ENCODE results near the gene CHN2. TPM values are rescaled to one million over a fixed set of nuclear protein-coding genes. Genes with fewer than 3 reads are reported as not detected.

The CHN2 gene
- total RNA-seq, 2 donors from 2014 or later, result 0.59 TPM; not detected in 1

DNA sequence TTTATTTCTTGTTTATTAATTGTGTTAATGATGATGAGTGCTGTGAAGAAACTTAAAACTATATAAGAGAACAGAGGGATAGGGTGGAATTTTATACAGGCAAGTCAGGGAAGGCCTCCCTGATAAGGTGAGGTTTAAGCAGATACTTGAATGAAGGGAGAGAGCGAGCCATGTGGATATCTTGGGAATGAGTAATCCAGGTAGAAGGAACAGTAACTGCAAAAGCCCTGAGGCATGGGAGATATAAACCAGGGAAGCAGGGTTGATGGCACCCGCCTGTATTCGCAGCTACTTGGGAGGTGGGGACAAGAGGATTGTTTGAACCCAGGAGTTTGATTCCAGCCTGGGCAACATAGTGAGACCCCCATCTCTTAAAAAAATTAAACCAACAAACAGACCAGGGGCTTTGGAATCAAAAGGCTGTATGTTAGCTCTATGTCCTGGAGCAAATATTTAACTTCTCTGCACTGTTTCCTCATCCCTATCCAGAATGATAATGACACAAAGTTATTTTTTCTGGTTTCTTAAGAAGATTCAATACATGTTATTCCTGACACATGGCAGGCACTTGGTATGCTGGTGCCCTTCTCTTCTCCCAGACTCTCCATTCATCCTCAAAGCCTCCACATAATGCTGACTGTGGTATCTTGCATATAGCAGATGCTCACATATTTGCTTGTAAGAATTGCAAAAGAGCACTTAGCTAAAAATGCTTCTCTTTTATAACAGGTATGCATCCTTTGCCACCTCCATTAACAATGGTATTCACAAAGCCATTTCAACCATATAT lies 169.3 kb downstream of the CHN2 start:
- H3K36me3 Mint-ChIP-seq, result no peaks in the 10 kb centered on the region
- DNase-seq (ENCODE audit: low spot score in 2 of 2) (no peak), ATAC-seq (no peak)
- no peaks in the 10 kb centered on the region for H3K9me3 Mint-ChIP-seq
- H3K27ac Mint-ChIP-seq, result no peak overlapping the region

DNA sequence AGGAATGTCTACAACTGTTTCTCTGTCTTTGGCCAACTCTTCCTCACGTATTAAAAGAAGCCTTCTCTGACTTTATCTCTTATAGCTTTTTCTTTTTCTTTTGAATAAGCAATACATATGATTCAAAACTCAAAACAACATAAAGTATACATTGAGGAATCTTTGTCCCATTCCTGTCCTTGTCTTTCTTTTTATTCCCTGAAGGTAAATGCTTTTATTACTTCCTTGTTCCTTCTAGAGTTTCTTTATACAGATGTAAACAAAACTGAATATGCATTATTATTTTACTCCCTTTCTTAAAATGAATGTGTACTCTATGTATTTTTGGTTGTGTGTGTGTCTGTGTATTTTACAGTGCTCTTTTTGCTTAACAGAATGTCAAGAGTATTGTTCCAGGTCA lies 170.1 kb downstream of the CHN2 start:
- ATAC-seq (no peak), DNase-seq (ENCODE audit: low spot score in 2 of 2) (no peak)
- Mint-ChIP-seq H3K36me3 (no peaks in the 10 kb centered on the region), H3K27ac (no peak overlapping the region), H3K9me3 (no peaks in the 10 kb centered on the region)

DNA sequence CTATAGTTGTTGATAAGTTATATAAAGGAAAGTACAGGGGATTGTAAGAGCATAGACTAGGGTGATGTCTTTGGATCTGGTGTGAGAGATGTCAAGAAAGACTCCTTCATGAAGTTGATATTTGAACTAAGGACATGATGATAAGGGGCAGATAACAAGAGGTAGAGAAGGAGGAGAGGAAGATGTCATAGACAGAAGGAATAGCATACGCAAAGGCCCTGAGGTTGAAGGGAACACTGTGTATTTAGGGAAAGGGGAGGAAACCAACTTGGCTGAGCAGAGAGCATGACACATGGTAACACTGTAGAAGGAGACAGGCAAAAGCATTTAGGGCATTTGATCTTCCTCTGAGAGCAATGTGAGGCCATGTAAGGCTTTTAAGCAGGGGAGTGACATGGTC lies 170.8 kb downstream of the CHN2 start:
- Mint-ChIP-seq H3K9me3 (no peaks in the 10 kb centered on the region), H3K36me3 (no peaks in the 10 kb centered on the region), H3K27ac (no peak overlapping the region)
- DNase-seq (ENCODE audit: low spot score in 2 of 2) (no peak), ATAC-seq (no peak)

DNA sequence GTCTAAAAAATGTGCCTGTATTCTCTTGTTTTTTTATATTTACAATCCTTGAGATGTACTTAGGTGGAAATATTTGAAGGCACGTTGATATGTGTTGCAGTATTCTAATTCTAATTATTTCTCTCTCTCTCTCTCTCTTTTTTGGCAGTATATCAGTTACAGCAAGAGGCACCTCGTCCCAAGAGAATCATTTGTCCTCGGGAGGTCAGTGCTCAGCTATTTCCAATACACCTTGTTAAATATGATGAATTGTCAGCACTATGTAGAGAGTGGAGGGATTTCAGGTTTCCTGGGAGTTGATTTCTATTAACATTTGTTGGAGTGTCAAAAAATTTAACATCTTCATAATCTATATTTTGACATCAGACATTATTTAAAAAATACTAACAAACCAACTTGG lies 173.2 kb downstream of the CHN2 start:
- ATAC-seq, result no peak
- Mint-ChIP-seq H3K27ac (no peak overlapping the region), H3K36me3 (no peaks in the 10 kb centered on the region), H3K9me3 (no peaks in the 10 kb centered on the region)
- DNase-seq (ENCODE audit: low spot score in 2 of 2), result no peak

DNA sequence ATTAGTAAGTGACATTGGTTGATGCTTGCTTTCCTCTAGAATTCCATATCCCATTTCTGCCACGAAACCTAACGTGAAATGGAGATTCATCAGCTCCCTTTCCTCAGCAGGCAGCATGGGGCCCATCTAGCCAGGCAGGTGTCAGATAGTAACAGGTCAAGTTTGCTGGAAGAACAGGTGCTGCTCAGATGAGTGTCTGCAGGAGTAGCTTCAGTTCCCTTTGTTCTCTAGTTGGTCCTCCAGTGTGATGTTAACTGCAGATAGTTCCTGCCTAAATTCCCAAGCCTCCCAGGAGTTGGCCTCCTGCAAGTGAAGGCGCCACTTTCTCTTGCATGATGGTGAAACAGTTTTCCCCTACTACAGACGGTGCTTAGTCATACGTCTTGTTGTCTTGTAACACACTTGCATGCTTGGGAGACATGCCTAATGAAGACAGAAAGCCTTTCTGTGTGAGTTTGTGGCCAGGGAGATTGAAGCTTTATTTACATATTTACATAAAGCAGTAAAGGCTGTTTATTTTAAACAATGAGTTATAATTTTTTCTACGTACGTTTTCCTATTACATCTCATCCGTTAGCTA lies 175.4 kb downstream of the CHN2 start:
- H3K9me3 Mint-ChIP-seq, result no peaks in the 10 kb centered on the region
- no peak for ATAC-seq
- H3K36me3 Mint-ChIP-seq, result no peaks in the 10 kb centered on the region
- no peak for DNase-seq (ENCODE audit: low spot score in 2 of 2)
- H3K27ac Mint-ChIP-seq, result no peak overlapping the region

DNA sequence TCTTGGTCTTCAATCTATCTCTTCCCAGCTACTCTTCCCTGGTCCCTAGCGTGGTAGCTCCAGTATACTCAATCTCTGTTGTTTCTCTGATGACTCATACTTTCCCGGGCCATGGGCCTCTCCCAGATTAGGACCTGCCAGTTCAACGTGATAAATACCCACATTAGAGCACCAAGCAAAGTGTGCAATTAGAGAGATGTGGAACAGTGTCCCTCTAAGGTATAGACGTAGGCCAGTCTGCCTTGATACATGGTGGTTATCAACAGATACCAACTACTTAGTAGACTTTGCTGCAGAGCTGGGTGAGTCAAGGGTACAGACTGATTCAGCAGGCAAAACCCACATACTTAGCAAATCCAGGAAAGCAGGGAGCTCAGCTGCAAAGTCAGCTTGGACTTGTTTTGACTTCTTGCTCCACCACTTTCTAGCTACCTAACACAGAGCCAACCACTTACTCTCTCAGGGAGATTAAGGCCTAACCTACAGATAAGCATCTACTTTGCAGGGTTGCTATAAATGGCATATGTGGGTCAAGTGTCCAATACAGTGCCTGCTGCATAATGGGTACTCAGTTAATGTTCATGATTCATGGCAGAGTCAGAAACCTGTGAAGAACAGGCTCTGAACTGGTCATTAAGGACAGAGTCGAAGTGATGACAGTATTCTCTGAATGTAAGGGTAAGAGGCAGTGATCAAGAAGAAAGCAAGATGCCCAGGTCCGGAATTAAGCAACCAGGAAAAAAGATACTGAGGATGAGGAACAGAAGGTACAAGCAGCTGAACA lies 176.1 kb downstream of the CHN2 start:
- DNase-seq (ENCODE audit: low spot score in 2 of 2), result no peak
- H3K36me3 Mint-ChIP-seq, result no peaks in the 10 kb centered on the region
- peak; percentile 24 to 40 for ATAC-seq
- H3K27ac Mint-ChIP-seq, result no peak overlapping the region
- no peaks in the 10 kb centered on the region for H3K9me3 Mint-ChIP-seq

DNA sequence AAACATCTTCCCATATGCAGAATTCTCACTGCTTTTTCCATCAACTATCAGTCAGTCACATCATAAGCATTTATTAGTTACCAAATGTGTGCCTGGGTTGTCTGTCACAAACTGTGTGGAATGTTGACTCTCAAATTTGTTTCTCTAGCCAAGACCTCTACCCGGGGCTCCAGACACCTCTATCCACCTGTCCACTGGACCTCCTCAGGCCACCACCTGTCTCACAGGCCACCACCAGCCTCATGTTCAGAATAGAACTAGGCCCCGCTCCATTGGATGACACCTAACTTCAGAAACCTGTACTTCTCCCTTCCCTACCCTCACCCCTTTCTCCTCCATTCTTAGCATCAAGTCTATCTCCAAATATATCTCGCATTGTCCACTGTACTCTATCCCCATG lies 176.9 kb downstream of the CHN2 start:
- no peaks in the 10 kb centered on the region for H3K9me3 Mint-ChIP-seq
- no peaks in the 10 kb centered on the region for H3K36me3 Mint-ChIP-seq
- ATAC-seq, result no peak
- no peak overlapping the region for H3K27ac Mint-ChIP-seq
- no peak for DNase-seq (ENCODE audit: low spot score in 2 of 2)

DNA sequence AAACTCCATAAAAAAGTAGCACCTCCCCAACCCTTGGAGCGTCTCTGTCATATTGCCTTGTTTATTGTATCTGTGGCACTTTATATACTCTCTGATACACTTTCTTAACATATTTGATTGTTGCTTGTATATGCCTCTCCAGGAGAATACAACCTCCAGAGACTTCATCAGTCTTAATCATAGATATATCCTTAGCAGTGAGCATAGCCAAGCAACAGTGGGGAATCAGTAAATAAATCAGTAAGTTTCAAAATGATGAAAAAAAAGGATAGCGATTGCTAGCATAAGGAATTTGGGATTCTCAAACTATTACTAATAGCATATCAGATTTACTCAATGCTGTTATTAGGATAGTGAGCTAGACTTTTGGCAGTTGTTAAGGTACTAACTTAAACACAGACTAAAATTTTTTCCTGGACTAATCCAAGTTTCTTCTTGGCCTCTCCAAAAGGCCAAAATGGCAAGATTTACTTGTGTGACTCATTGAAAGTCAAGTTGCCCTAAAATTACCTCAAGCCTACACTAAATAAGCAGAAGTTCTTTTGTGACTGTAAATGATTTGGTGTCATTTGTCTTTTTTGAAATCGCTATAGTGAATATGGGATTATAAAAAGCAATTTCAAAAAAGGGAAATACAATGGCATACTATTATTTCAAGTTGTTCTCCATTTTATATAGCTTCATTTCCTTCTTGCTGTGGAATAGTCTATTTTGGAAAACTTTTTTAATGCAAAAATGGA lies 177.9 kb downstream of the CHN2 start:
- no peak overlapping the region for H3K27ac Mint-ChIP-seq
- no peaks in the 10 kb centered on the region for H3K36me3 Mint-ChIP-seq
- H3K9me3 Mint-ChIP-seq, result no peaks in the 10 kb centered on the region
- DNase-seq (ENCODE audit: low spot score in 2 of 2) (no peak), ATAC-seq (no peak)

DNA sequence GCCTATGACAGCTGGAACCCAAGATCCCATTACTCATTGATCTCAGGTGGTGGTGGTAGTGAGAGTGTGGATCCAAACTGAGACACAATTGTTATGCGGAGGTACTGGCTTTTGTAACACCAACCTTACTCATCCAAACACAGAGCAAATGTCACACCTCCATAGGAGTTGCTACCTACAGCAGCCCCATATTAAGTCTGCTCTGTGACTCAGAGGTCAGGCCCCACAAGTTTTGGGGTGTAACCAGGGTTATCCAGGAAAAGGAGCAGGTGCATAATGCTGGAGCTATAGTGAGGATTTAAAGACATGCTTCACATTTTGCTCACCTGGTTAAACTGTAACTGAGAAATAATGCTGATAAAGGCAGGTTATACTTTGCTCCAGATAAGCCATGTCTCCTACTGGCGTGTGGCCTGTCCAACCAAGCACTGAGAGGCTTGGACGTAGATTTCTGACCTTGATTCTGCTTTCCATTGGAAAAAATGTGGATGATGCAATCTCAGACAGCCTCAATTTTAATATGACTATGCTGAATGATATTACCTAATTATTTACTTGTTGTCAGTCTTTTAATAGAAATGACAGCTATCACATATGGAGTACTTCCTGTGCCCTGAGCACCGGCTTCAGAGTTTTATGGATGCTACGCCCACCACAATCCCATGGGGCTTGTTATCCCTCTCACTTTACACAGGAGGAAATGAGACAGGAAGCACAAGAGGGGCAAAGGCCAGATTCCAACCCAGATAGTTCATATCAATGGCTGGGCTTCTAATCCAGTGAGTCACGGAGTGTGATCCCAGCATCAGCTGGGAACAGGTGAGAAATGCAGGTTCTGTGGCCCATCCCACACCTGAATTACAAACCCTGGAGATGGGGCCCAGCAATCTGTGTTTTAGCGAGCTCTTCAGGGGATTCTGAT lies 181.3 kb downstream of the CHN2 start:
- no peaks in the 10 kb centered on the region for H3K36me3 Mint-ChIP-seq
- DNase-seq (ENCODE audit: low spot score in 2 of 2) (no peak), ATAC-seq (no peak)
- H3K9me3 Mint-ChIP-seq, result no peaks in the 10 kb centered on the region
- no peak overlapping the region for H3K27ac Mint-ChIP-seq

DNA sequence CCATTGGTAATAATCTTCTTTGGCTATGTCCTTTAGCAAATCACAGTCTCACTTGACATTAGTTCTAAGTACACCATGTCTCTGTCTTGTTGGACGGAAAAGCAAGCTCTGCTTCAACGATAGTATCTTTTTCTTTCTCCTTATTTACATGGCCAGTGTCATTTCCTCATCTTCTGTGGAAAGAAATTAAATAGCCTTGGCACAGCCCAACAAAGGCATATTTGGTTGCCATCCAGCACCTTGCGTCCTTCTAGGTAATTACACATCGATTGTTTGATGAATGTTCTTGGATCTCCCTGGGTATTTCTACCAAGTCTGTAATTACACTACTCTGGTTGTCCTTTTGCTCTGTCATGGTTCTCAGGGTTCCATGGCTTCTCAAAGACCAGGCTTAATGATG lies 183.1 kb downstream of the CHN2 start:
- no peaks in the 10 kb centered on the region for H3K36me3 Mint-ChIP-seq
- H3K9me3 Mint-ChIP-seq, result no peaks in the 10 kb centered on the region
- no peak for DNase-seq (ENCODE audit: low spot score in 2 of 2)
- no peak for ATAC-seq
- H3K27ac Mint-ChIP-seq, result no peak overlapping the region

DNA sequence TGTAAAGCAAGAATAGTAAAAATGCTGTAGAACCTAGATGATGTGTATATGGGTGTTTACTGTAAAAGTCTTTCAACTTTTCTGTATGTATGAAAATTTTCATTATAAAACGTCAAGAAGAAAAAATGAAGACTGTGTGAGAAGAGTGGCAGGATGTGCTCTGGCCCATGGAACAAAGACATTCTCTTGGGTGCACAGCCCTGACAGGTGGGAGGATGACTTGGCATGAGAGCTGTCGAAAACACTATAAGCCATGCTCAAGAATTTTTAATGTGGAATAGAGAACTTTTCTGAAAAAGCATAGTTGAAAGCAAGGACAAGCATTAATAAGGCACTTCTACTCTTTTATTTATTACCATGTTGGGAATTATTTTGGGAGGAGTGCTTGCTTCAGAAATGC lies 185.0 kb downstream of the CHN2 start:
- DNase-seq (ENCODE audit: low spot score in 2 of 2), result no peak
- Mint-ChIP-seq H3K27ac (no peak overlapping the region), H3K9me3 (no peaks in the 10 kb centered on the region), H3K36me3 (no peaks in the 10 kb centered on the region)
- ATAC-seq, result no peak

DNA sequence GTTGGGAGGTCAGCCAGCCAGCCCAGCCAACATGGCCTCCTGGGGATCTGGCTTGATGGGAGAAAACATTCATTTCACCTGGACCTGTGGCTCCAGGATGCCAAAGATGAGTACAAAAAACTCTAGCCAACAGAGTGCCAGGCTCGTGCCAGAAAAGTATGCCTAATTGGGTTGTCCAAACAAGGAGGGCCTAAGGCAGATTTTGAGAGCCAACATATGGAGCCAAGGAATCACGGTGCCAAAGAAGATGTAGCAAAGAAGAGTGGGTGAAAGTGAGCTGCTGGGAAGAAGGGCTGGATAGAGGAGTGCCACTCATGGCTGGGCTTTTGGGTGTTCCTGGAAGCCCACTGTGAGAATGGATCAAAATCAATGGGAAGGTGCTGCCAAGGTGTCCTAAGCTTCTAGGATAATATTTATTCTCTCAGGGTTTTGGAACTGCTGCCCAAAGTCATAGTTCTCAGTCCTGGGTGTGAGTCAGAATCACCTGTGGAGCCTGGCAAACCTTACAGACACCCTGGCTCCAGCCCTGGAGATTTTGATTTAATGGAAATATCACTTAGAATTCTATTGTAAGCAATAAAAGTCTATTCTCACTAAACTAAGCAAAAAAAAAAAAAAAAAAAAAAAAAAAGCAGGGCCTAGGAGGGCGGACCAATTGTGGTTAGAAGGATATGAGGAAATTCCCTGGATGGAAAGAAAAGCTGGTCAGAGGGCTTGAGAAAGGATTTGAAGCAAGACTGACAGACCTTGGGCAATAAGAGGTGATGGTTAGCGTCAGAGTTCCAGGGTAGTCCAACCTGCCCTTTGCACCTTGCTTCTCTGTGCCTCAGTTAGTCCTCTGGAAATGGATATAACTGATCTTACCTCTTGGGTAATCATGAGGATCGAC lies 186.9 kb downstream of the CHN2 start:
- Mint-ChIP-seq H3K36me3 (no peaks in the 10 kb centered on the region), H3K9me3 (no peaks in the 10 kb centered on the region), H3K27ac (no peak overlapping the region)
- DNase-seq (ENCODE audit: low spot score in 2 of 2) (no peak), ATAC-seq (no peak)

DNA sequence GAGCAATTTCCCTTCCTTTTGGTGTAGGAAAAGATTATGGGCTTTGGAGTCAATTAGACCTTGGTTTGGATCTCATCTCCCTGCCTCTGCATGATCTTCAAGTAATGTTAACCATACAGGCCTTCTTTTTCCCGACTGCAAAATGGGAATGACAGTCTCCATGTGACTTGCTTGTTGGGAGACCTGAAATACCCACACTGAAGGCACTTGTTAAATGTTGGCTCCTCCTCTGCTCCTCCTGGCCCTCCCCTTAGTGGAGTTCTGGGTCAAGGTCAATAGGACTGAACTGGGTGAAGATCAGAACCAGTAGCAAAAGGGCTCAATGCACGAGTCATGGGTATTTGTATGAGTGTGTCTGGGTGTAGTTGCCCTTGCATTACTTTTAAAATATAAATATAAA lies 189.7 kb downstream of the CHN2 start:
- no peaks in the 10 kb centered on the region for H3K9me3 Mint-ChIP-seq
- H3K36me3 Mint-ChIP-seq, result no peaks in the 10 kb centered on the region
- H3K27ac Mint-ChIP-seq, result no peak overlapping the region
- DNase-seq (ENCODE audit: low spot score in 2 of 2) (no peak), ATAC-seq (no peak)

DNA sequence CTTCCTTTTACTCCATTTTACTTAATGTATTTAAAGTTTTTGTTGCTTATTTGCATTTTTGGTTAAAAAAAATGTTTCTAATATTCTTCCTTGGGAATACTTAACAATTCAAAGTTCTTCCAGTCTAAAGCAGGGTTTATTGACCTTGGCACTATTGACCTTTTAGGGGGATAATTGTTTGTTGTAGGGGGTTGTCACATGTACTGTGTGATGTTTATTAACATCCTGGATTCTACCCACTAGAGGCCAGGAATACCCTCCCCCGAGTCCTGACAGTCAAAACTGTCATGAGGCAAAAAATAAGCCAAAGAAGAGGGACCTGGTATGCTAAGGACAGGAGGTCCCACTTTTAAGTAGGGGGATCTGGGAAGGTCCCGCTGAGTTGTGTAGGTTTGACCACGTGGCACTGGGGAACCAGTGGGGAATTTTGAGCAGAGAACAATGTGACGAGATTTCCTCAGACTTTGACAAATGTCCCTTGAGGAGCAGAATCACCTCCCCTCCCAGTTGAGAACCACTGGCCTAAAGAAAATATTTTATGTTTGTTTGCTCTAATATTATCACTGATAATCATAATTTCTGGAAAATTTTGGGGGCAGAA lies 190.7 kb downstream of the CHN2 start:
- H3K27ac Mint-ChIP-seq, result peak overlapping the region in 1 of 2 donors; percentile 37
- ATAC-seq, result no peak
- no peaks in the 10 kb centered on the region for H3K36me3 Mint-ChIP-seq
- DNase-seq (ENCODE audit: low spot score in 2 of 2), result no peak
- H3K9me3 Mint-ChIP-seq, result no peaks in the 10 kb centered on the region

DNA sequence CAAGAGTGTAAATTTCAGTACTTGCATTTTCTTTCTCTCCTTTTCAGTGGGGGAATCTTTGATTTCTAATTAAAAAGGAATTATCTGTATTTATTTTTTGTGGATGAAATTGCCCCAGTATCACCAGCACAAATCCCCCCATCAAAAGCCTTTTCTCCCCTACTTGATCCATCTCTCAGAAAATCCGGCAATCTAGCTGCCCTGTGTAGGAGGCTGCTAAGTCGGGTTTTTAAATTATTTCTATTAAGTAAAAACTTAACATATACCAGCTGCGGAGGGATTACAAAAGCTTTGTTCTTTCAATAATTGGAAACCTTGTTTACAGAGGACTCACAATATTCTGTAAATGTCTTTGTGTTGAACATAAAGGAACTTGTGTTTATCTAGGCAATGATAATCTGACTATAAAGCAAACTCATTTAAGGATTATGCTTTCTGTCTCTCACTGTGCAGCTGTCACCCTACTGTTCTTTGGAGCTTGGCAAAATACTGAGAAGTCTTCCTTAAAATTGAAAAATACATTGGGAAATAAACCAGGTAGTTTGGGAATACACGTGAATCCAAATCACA lies 191.7 kb downstream of the CHN2 start:
- DNase-seq (ENCODE audit: low spot score in 2 of 2) (no peak), ATAC-seq (no peak)
- H3K36me3 Mint-ChIP-seq, result no peaks in the 10 kb centered on the region
- no peak overlapping the region for H3K27ac Mint-ChIP-seq
- H3K9me3 Mint-ChIP-seq, result no peaks in the 10 kb centered on the region
